B cell (primary cell): ENCODE measurements around the gene SIKE1. TPM values are rescaled to one million over a fixed set of nuclear protein-coding genes. Genes with fewer than 3 reads are reported as not detected.

Source experiments
- ATAC-seq: fragments of 200-7000 bp; cut with Tn5 transposase; one replicate; pipeline ENCODE4 v1.10.0; 2021; ENCODE audit warnings: low read depth, mild to moderate bottlenecking, moderate number of reproducible peaks, moderate library complexity
- CTCF ChIA-PET: fragments of 350-600 bp; sonication (Branson Sonifier 250); formaldehyde crosslinking; loops from one replicate; lab custom pipeline; 2021; ENCODE audit warnings: antibody characterized with exemption, inconsistent platforms; lab: Charles Lee
- POLR2A ChIA-PET: fragments of 350-600 bp; sonication (Branson Sonifier 250); formaldehyde crosslinking; loops from one replicate; lab custom pipeline; 2021; ENCODE audit warnings: antibody characterized with exemption; lab: Charles Lee
- DNase-seq: peaks from one replicate; pipeline ENCODE4 v3.0.0; 2013
- H2AFZ ChIP-seq: 2 replicates; pipeline ENCODE4 v1.6.1; 2012; ENCODE audit warnings: mild to moderate bottlenecking, low read depth, low read length; ENCODE audit not compliant: insufficient read depth, poor library complexity, severe bottlenecking
- H3K27ac ChIP-seq, 2 donors: 1 replicate in 1 of 2; 2 replicates in 1 of 2; pipeline ENCODE4 v1.5.1; 2012 to 2013; ENCODE audit warnings: low read length in 2 of 2, mild to moderate bottlenecking in 2 of 2, moderate library complexity in 1 of 2
- H3K27me3 ChIP-seq, 4 experiments: fragments of 200-600 bp in 1 of 4; sonication (generic) in 1 of 4; replicated peaks in 1 of 4; 1 replicate in 2 of 4; 2 replicates in 2 of 4; pipeline versions ENCODE4 v1.6.1 to v1.7.0; 2013 to 2016; ENCODE audit warnings: low read length in 3 of 4, mild to moderate bottlenecking in 2 of 4, mixed read lengths in 1 of 4, moderate library complexity in 1 of 4; ENCODE audit not compliant: insufficient read depth in 4 of 4, control insufficient read depth in 3 of 4; ENCODE audit errors: control extremely low read depth in 1 of 4
- H3K36me3 ChIP-seq, 2 experiments: replicated peaks in 1 of 2; 1 replicate in 1 of 2; 2 replicates in 1 of 2; pipeline versions ENCODE4 v1.6.1 to v1.7.1; 2013; ENCODE audit warnings: low read length in 1 of 2; ENCODE audit not compliant: insufficient read depth in 2 of 2, control insufficient read depth in 1 of 2; ENCODE audit errors: control extremely low read depth in 1 of 2, extremely low read depth in 1 of 2
- H3K4me1 ChIP-seq, 2 donors: fragments of 200-600 bp in 1 of 2; sonication (generic) in 1 of 2; 1 replicate in 1 of 2; 2 replicates in 1 of 2; pipeline versions ENCODE4 v1.5.1 to v1.6.1; 2013 to 2017; ENCODE audit warnings: low read length in 2 of 2; ENCODE audit not compliant: control insufficient read depth in 2 of 2, insufficient read depth in 2 of 2
- H3K4me2 ChIP-seq: replicated peaks from 2 replicates; pipeline ENCODE3; 2012; ENCODE audit warnings: mild to moderate bottlenecking, low read depth, low read length; ENCODE audit not compliant: poor library complexity, severe bottlenecking
- H3K4me3 ChIP-seq, 5 experiments: fragments of 200-600 bp in 1 of 5; sonication (generic) in 1 of 5; 1 replicate in 3 of 5; 2 replicates in 2 of 5; pipeline versions ENCODE4 v1.5.1 to v1.7.0; 2011 to 2016; ENCODE audit warnings: low read length in 4 of 5, mild to moderate bottlenecking in 4 of 5, low read depth in 2 of 5, control low read depth in 1 of 5, moderate library complexity in 1 of 5; ENCODE audit not compliant: insufficient read depth in 1 of 5; ENCODE audit errors: control extremely low read depth in 1 of 5, extremely low read depth in 1 of 5
- H3K79me2 ChIP-seq: fragments of 200-600 bp; sonication (generic); one replicate; pipeline ENCODE4 v1.6.0; 2016; ENCODE audit warnings: low read length; ENCODE audit not compliant: control insufficient read depth, insufficient read depth
- H3K9ac ChIP-seq: fragments of 200-600 bp; sonication (generic); 2 replicates; pipeline ENCODE4 v1.6.1; 2017; ENCODE audit warnings: mild to moderate bottlenecking, low read length, moderate library complexity
- H3K9me3 ChIP-seq, 3 donors: one replicate each; pipeline versions ENCODE4 v1.6.1 to v1.7.1; 2013; ENCODE audit warnings: low read length in 2 of 3; ENCODE audit not compliant: control insufficient read depth in 2 of 3, insufficient read depth in 1 of 3; ENCODE audit errors: control extremely low read depth in 1 of 3
- H4K20me1 ChIP-seq: 2 replicates; pipeline ENCODE4 v1.6.0; 2012; ENCODE audit warnings: mild to moderate bottlenecking, low read length; ENCODE audit not compliant: insufficient read depth, control insufficient read depth, poor library complexity, severe bottlenecking
- H3K27ac Mint-ChIP-seq: one replicate; pipeline ENCODE4 v1.8.0; 2021; ENCODE audit warnings: mixed read lengths
- H3K27me3 Mint-ChIP-seq: one replicate; pipeline ENCODE4 v1.8.0; 2021; ENCODE audit warnings: mixed read lengths
- H3K4me1 Mint-ChIP-seq: one replicate; pipeline ENCODE4 v1.8.0; 2021; ENCODE audit warnings: mixed read lengths
- H3K4me3 Mint-ChIP-seq: one replicate; pipeline ENCODE4 v1.8.0; 2021; ENCODE audit warnings: mixed read lengths
- H3K9me3 Mint-ChIP-seq: one replicate; pipeline ENCODE4 v1.8.0; 2022; ENCODE audit warnings: mixed read lengths; ENCODE audit not compliant: insufficient read depth
- CTCF ChIP-seq: fragments of 200-600 bp; IDR thresholded peaks from one replicate; pipeline ENCODE4 v1.8.0; 2022; ENCODE audit warnings: antibody characterized with exemption, mild to moderate bottlenecking
- EZH2 ChIP-seq: IDR thresholded peaks from 2 replicates; pipeline ENCODE4 v1.6.1; 2012; ENCODE audit warnings: borderline replicate concordance, low read depth, mild to moderate bottlenecking, moderate library complexity, low read length; ENCODE audit not compliant: insufficient read depth, poor library complexity, severe bottlenecking
- WGBS: methylation state at CpG from one replicate; pipeline ENCODE4 v1.1.5; 2013; ENCODE audit warnings: missing lambda C conversion rate; ENCODE audit not compliant: insufficient coverage; 5-methylcytosine and 5-hydroxymethylcytosine counted together
- intact Hi-C: fragments of 100-400 bp; cut with micrococcal nuclease; formaldehyde crosslinking; loops from one replicate; pipeline ENCODE4 v1.10.0; 2022
- polyA plus RNA-seq: library from polyadenylated mRNA; depleted of rRNA; stranded (reverse); fragments of >200 nt; gene quantifications from 2 replicates; pipeline ENCODE4 v1.2.3, GENCODE V29; 2012
- total RNA-seq, 2 donors: library from RNA; stranded (reverse); fragments of 120-200 nt in 1 of 2; gene quantifications; 1 replicate in 1 of 2; 2 replicates in 1 of 2; pipeline versions ENCODE4 v1.2.3 to v1.2.4, GENCODE V29; 2013 to 2022

SIKE1 gene
- total and polyA plus RNA-seq, 2 donors (not counting 1 experiment from before 2014, with no cell fraction given), result 18.4 to 47.8 TPM

GRCh38 chr1:114828251-114828650 is 47.8 kb upstream of the SIKE1 start:
- Histone ChIP-seq H3K9ac (no peak overlapping the region), H3K4me1 (no peaks in the 10 kb centered on the region), H3K27me3 (peaks cover 0 to 4% (median 0%) of the 10 kb centered on the region in 4 experiments), H3K27ac (no peak overlapping the region), H3K79me2 (no peaks in the 10 kb centered on the region), H3K36me3 (no peaks in the 10 kb centered on the region), H4K20me1 (no peaks in the 10 kb centered on the region), H3K9me3 (peaks cover 0 to 13% (median 3%) of the 10 kb centered on the region in 3 donors), H3K4me2 (no peak overlapping the region), H3K4me3 (no peak overlapping the region), H2AFZ (no peak overlapping the region)
- CTCF ChIA-PET, result no interaction called here
- POLR2A ChIA-PET, result no interaction called here
- TF ChIP-seq EZH2, result no peak
- no peak for TF ChIP-seq CTCF
- WGBS, result 88% methylated on average over 5 of the region's 5 CpGs
- no peak for DNase-seq
- no peak overlapping the region for H3K4me3 Mint-ChIP-seq
- peaks cover under 1% of the 10 kb centered on the region for H3K9me3 Mint-ChIP-seq
- no peak for ATAC-seq
- no peak overlapping the region for H3K27ac Mint-ChIP-seq
- peaks cover 14% of the 10 kb centered on the region for H3K27me3 Mint-ChIP-seq
- H3K4me1 Mint-ChIP-seq, result no peaks in the 10 kb centered on the region
- intact Hi-C loops, result no loop called here

GRCh38 chr1:114821978-114822377 is 41.5 kb upstream of the SIKE1 start:
- H3K4me3 ChIP-seq, result no peak overlapping the region
- H2AFZ ChIP-seq, result no peak overlapping the region
- Mint-ChIP-seq H3K4me1 (no peaks in the 10 kb centered on the region), H3K9me3 (peaks cover 4% of the 10 kb centered on the region), H3K27ac (no peak overlapping the region), H3K27me3 (peaks cover 13% of the 10 kb centered on the region), H3K4me3 (no peak overlapping the region)
- H3K79me2 ChIP-seq, result no peaks in the 10 kb centered on the region
- no peaks in the 10 kb centered on the region for H4K20me1 ChIP-seq
- peaks cover 0 to 9% (median 4%) of the 10 kb centered on the region in 3 donors for H3K9me3 ChIP-seq
- H3K4me2 ChIP-seq, result no peak overlapping the region
- no peak overlapping the region for H3K9ac ChIP-seq
- POLR2A ChIA-PET, result no interaction called here
- no peaks in the 10 kb centered on the region for H3K27me3 ChIP-seq
- intact Hi-C loops, result no loop called here
- no peak for ATAC-seq
- H3K27ac ChIP-seq, result no peak overlapping the region
- H3K36me3 ChIP-seq, result no peaks in the 10 kb centered on the region
- no peak for DNase-seq
- no peaks in the 10 kb centered on the region for H3K4me1 ChIP-seq
- no peak for TF ChIP-seq CTCF
- CTCF ChIA-PET, result no interaction called here
